ENCODE data around the gene MTCH2. TPM values are rescaled to one million over a fixed set of nuclear protein-coding genes. Genes with fewer than 3 reads are reported as not detected.
"Not testable (repeated sequence)": the region's sequence is repeated elsewhere in the genome, so short reads cannot be mapped to it uniquely, and the experiment has no call there.

The MTCH2 gene
- total and polyA plus RNA-seq, 12 donors = 22.0 to 176 (median 89.6) TPM

DNA sequence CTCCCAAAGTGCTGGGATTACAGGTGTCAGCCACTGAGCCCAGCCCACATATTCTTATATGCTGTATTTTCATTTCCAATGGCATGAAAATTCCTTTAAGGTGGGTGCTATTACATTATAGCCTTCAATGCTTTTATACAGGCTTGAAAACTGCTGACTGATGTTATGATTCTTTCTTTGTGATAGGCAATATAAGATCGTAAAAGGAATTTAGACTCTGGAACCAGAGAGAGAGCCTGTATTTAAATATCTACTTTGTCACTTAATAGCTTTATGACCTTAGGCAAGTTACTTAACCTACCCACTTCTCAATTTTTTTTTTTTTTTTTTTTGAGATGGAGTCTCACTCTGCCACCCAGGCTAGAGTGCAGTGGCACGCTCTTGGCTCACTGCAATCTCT, 46.6 kb upstream of the MTCH2 start:
- 92 to 96% (median 92%) methylated on average over 2 of the region's 2 CpGs for WGBS, 4 donors
- intact Hi-C loops (cut with DNase I) = no loop called here
- H3K9me3 ChIP-seq (replicated peaks in 1 of 3) = no peaks in the 10 kb centered on the region

DNA sequence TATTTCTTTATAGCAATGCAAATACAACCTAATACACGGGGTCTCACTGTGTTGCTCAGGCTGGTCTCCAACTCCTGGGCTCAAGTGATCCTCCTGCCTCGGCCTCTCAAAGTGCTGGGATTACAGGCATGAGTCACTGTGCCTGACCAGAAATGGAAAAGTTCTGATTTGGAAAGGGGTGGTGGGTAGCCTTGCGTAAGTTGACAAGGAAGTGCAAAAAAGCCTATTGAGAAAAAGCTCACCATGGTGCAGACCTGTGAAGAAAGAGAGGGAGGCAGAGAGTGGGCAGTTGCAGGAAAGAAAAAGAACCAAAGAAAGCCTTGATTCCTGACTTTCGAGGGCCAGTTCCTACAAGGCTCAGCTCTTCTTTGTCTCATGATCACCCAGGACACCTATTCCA, 45.8 kb upstream of the MTCH2 start:
- Histone ChIP-seq H3K4me1 (replicated peaks in 1 of 2) (no peaks in the 10 kb centered on the region), H3K9me3 (replicated peaks in 1 of 3) (no peaks in the 10 kb centered on the region), H3K27me3 (no peaks in the 10 kb centered on the region), H3K36me3 (replicated peaks in 1 of 2) (no peaks in the 10 kb centered on the region), H3K4me3 (no peak overlapping the region), H3K27ac (no peak overlapping the region)
- no peak for TF ChIP-seq POLR2A (IDR thresholded peaks at IDR 0.05)
- no peak for TF ChIP-seq CTCF (IDR thresholded peaks at IDR 0.05)
- DNase-seq = no peak
- intact Hi-C loops (cut with DNase I) = no loop called here
- WGBS, 4 donors = 85 to 95% (median 93%) methylated on average over 4 of the region's 4 CpGs

More for the DNA sequence above, 46.6 kb upstream of the MTCH2 start:
- Histone ChIP-seq H3K4me1 (replicated peaks in 1 of 2) (no peaks in the 10 kb centered on the region), H3K36me3 (replicated peaks in 1 of 2) (no peaks in the 10 kb centered on the region), H3K27me3 (no peaks in the 10 kb centered on the region), H3K27ac (no peak overlapping the region), H3K4me3 (no peak overlapping the region)
- TF ChIP-seq POLR2A (IDR thresholded peaks at IDR 0.05) = no peak
- DNase-seq = no peak

DNA sequence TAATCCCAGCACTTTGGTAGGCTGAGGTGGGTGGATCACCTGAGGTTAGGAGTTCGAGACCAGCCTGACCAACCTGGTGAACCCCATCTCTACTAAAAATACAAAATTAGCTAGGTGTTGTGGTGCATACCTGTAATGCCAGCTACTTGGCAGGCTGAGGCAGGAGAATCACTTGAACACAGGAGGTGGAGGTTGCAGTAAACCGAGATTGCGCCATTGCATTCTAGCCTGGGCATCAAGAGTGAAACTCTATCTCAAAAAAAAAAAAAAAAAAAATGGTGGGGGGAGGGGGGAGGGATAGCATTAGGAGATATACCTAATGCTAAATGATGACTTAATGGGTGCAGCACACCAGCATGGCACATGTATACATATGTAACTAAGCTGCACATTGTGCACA, 44.3 kb upstream of the MTCH2 start:
- intact Hi-C loops (cut with DNase I); H3K27ac ChIP-seq; DNase-seq; H3K4me1 ChIP-seq (replicated peaks in 1 of 2); H3K27me3 ChIP-seq; H3K9me3 ChIP-seq (replicated peaks in 1 of 3); H3K36me3 ChIP-seq (replicated peaks in 1 of 2); H3K4me3 ChIP-seq: not testable (repeated sequence)
- 83 to 100% (median 96%) methylated on average over 3 of the region's 3 CpGs for WGBS, 4 donors

DNA sequence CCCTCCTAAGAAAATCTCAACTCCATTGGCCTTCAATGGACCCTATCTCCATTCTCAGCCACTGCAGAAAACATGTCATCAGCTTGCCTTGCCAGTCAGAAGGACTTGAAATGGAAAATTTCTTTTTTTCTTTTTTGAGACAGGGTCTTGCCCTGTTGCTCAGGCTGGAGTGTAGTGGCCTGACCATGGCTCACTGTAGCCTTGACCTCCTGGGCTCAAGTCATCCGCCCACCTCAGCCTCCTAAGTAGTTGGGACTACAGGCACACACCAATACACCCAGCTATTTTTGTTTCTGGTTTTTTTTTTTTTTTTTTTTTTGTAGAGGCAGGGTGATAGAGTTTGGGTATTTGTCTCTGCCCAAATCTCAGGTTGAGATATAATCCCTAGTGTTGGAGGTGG, 43.8 kb upstream of the MTCH2 start:
- Histone ChIP-seq H3K27me3 (no peaks in the 10 kb centered on the region), H3K36me3 (replicated peaks in 1 of 2) (no peaks in the 10 kb centered on the region), H3K27ac (no peak overlapping the region), H3K4me1 (replicated peaks in 1 of 2) (no peaks in the 10 kb centered on the region), H3K9me3 (replicated peaks in 1 of 3) (no peaks in the 10 kb centered on the region), H3K4me3 (no peak overlapping the region)
- DNase-seq = no peak
- TF ChIP-seq CTCF (IDR thresholded peaks at IDR 0.05) (no peak), POLR2A (IDR thresholded peaks at IDR 0.05) (no peak)
- intact Hi-C loops (cut with DNase I) = no loop called here
- 73 to 95% (median 87%) methylated on average over 1 of the region's 1 CpG for WGBS, 4 donors

DNA sequence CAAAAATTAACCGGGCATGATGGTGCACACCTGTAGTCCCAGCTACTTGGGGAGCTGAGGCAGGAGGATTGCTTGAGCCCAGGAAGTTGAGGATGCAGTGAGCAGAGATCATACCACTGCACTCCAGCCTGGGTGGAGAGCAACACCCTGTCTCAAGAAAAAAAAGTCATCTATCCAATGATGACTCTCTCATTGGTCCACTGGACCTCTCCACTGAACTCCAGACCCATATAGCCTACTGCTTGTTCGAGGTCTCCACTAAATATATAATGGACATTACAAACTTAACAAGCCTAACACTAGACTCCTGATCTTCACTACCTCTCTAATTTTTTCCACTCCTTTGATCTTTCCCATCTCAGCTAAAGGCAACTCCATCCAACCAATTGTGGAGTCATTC, 33.5 kb upstream of the MTCH2 start:
- no peaks in the 10 kb centered on the region for H3K4me1 ChIP-seq (replicated peaks in 1 of 2)
- H3K27me3 ChIP-seq = no peaks in the 10 kb centered on the region
- H3K9me3 ChIP-seq (replicated peaks in 1 of 3) = no peaks in the 10 kb centered on the region
- DNase-seq = no peak
- intact Hi-C loops (cut with DNase I) = no loop called here
- 87 to 94% (median 90%) methylated on average over 2 of the region's 2 CpGs for WGBS, 4 donors
- H3K36me3 ChIP-seq (replicated peaks in 1 of 2) = no peaks in the 10 kb centered on the region
- TF ChIP-seq CTCF (IDR thresholded peaks at IDR 0.05) (no peak), POLR2A (IDR thresholded peaks at IDR 0.05) (no peak)
- H3K4me3 ChIP-seq = no peak overlapping the region
- no peak overlapping the region for H3K27ac ChIP-seq
